Stomach (tissue), 4 donors: ENCODE results near the gene ZNF821.

Experiments
- CTCF ChIP-seq, 7 experiments: fragments of 450-650 bp in 4 of 7; fragments of 200-600 bp in 3 of 7; sonication (generic) in 3 of 7; IDR thresholded peaks; one replicate each; pipeline ENCODE4 v1.5.1; 2016 to 2019; ENCODE audit warnings: antibody characterized with exemption in 7 of 7, control low read depth in 2 of 7, mild to moderate bottlenecking in 1 of 7
- POLR2A ChIP-seq, 4 donors: fragments of 450-650 bp; IDR thresholded peaks; one replicate each; pipeline ENCODE4 v1.6.1; 2016; ENCODE audit warnings: antibody characterized with exemption in 4 of 4, control low read depth in 2 of 4, mild to moderate bottlenecking in 1 of 4, moderate library complexity in 1 of 4

GRCh38 chr16:71873199-71873598 lies 10.8 kb downstream of the ZNF821 start:
- TF ChIP-seq POLR2A (IDR thresholded peaks at IDR 0.05) = no peak
- TF ChIP-seq CTCF (IDR thresholded peaks at IDR 0.05) = no peak
